H1 (cell line): Measurements from ENCODE around the gene G3BP1. TPM values are rescaled to one million over a fixed set of nuclear protein-coding genes. Genes with fewer than 3 reads are reported as not detected.
A peak's percentile ranks its signal among the peaks of the same experiment; 100 is the strongest.

ENCODE experiments used
- CTCF ChIA-PET: fragments of 300-600 bp; sonication (Branson Sonifier 250); formaldehyde crosslinking; loops from one replicate; lab custom pipeline; 2021; ENCODE audit not compliant: partially characterized antibody; lab: Charles Lee
- POLR2A ChIA-PET: fragments of 300-600 bp; sonication (Branson Sonifier 250); formaldehyde crosslinking; loops from one replicate; lab custom pipeline; 2021; ENCODE audit warnings: inconsistent platforms; ENCODE audit not compliant: partially characterized antibody; lab: Charles Lee
- DNase-seq, 2 experiments: peaks; one replicate each; pipeline versions ENCODE4 v3.0.0 to v3.0.0-alpha.2; 2010 to 2022; ENCODE audit warnings: low spot score in 2 of 2, low read depth in 1 of 2, mixed read lengths in 1 of 2
- FAIRE-seq: peaks from 2 replicates; lab custom pipeline; 2011; peaks lifted over from hg19 to GRCh38; lab: Jason Lieb, UNC
- H2AFZ ChIP-seq: 2 replicates; pipeline ENCODE4 v1.8.1; 2012; ENCODE audit warnings: low read length, inconsistent platforms
- H2AK5ac ChIP-seq: 2 replicates; pipeline ENCODE4 v1.6.1; 2013; ENCODE audit warnings: low read depth, low read length
- H2BK120ac ChIP-seq: replicated peaks from 2 replicates; pipeline ENCODE3; 2013; ENCODE audit warnings: low read depth, low read length, inconsistent platforms
- H2BK12ac ChIP-seq: 2 replicates; pipeline ENCODE4 v1.6.1; 2013; ENCODE audit warnings: low read depth, low read length
- H2BK15ac ChIP-seq: 2 replicates; pipeline ENCODE4 v1.6.1; 2013; ENCODE audit warnings: low read length
- H2BK20ac ChIP-seq: 2 replicates; pipeline ENCODE4 v1.6.1; 2013; ENCODE audit warnings: low read length
- H2BK5ac ChIP-seq: 2 replicates; pipeline ENCODE4 v1.6.1; 2013; ENCODE audit warnings: low read depth, low read length
- H3K14ac ChIP-seq: 2 replicates; pipeline ENCODE4 v1.6.1; 2013; ENCODE audit warnings: inconsistent platforms; ENCODE audit not compliant: insufficient read length
- H3K18ac ChIP-seq: 2 replicates; pipeline ENCODE4 v1.6.1; 2013; ENCODE audit warnings: low read length; ENCODE audit errors: extremely low read depth
- H3K23ac ChIP-seq: 2 replicates; pipeline ENCODE4 v1.6.1; 2013; ENCODE audit warnings: inconsistent platforms; ENCODE audit not compliant: insufficient read length
- H3K23me2 ChIP-seq: 2 replicates; pipeline ENCODE4 v1.6.1; 2013; ENCODE audit warnings: low read depth, low read length
- H3K27ac ChIP-seq: 2 replicates; pipeline ENCODE4 v1.6.1; 2011; ENCODE audit warnings: low read depth, low read length, inconsistent platforms
- H3K27me3 ChIP-seq, 4 experiments: replicated peaks in 1 of 4; 1 replicate in 1 of 4; 2 replicates in 3 of 4; pipeline versions ENCODE4 v1.6.1 to v1.8.1; 2011 to 2013; ENCODE audit warnings: low read length in 3 of 4, mild to moderate bottlenecking in 3 of 4, inconsistent platforms in 2 of 4, mixed read lengths in 2 of 4, moderate library complexity in 1 of 4; ENCODE audit not compliant: control insufficient read depth in 3 of 4, insufficient read depth in 3 of 4; ENCODE audit errors: extremely low read depth in 1 of 4
- H3K36me3 ChIP-seq, 4 experiments: 2 replicates each; pipeline versions ENCODE4 v1.6.1 to v1.8.1; 2011 to 2013; ENCODE audit warnings: mild to moderate bottlenecking in 4 of 4, low read length in 3 of 4, moderate library complexity in 2 of 4, control low read depth in 1 of 4, inconsistent platforms in 1 of 4; ENCODE audit not compliant: insufficient read depth in 4 of 4, control insufficient read depth in 2 of 4
- H3K4ac ChIP-seq: replicated peaks from 2 replicates; pipeline ENCODE3; 2013; ENCODE audit warnings: low read length, low read depth, mixed read lengths, inconsistent platforms; ENCODE audit not compliant: insufficient read length
- H3K4me1 ChIP-seq, 4 experiments: replicated peaks in 1 of 4; 1 replicate in 1 of 4; 2 replicates in 3 of 4; pipeline versions ENCODE4 v1.6.1 to v1.8.1; 2011 to 2013; ENCODE audit warnings: low read length in 3 of 4, inconsistent platforms in 2 of 4, mixed read lengths in 1 of 4; ENCODE audit not compliant: insufficient read depth in 4 of 4, control insufficient read depth in 3 of 4
- H3K4me2 ChIP-seq, 2 experiments: 2 replicates each; pipeline versions ENCODE4 v1.6.1 to v1.8.1; 2011 to 2013; ENCODE audit warnings: low read depth in 2 of 2, low read length in 2 of 2, control low read depth in 1 of 2, inconsistent platforms in 1 of 2, mild to moderate bottlenecking in 1 of 2; ENCODE audit not compliant: insufficient read depth in 1 of 2
- H3K4me3 ChIP-seq, 4 experiments: fragments of 200-600, 300-600 bp in 1 of 4; sonication (generic), shearing (Covaris generic), sonication (Bioruptor Twin) in 1 of 4; 2 replicates each; pipeline versions ENCODE4 v1.5.1 to v1.8.1; 2011 to 2016; ENCODE audit warnings: low read length in 4 of 4, low read depth in 3 of 4, control low read depth in 2 of 4, inconsistent platforms in 2 of 4, mild to moderate bottlenecking in 2 of 4, mixed read lengths in 1 of 4, moderate library complexity in 1 of 4; ENCODE audit not compliant: insufficient read depth in 2 of 4; ENCODE audit errors: extremely low read depth in 1 of 4
- H3K56ac ChIP-seq: replicated peaks from 2 replicates; pipeline ENCODE3; 2013; ENCODE audit warnings: low read depth, mild to moderate bottlenecking, mixed read lengths, low read length, inconsistent platforms; ENCODE audit not compliant: insufficient read length
- H3K79me1 ChIP-seq: 2 replicates; pipeline ENCODE4 v1.6.1; 2013; ENCODE audit warnings: low read depth, low read length, control low read depth
- H3K79me2 ChIP-seq, 2 experiments: 2 replicates each; pipeline versions ENCODE4 v1.6.1 to v1.8.1; 2012 to 2013; ENCODE audit warnings: low read length in 2 of 2, mild to moderate bottlenecking in 2 of 2, inconsistent platforms in 1 of 2; ENCODE audit not compliant: insufficient read depth in 2 of 2, control insufficient read depth in 1 of 2
- H3K9ac ChIP-seq, 4 experiments: replicated peaks in 1 of 4; 1 replicate in 1 of 4; 2 replicates in 3 of 4; pipeline versions ENCODE4 v1.6.1 to v1.8.1; 2011 to 2013; ENCODE audit warnings: low read depth in 3 of 4, low read length in 3 of 4, control low read depth in 2 of 4, mild to moderate bottlenecking in 2 of 4, moderate library complexity in 2 of 4, inconsistent platforms in 1 of 4; ENCODE audit errors: extremely low read depth in 1 of 4
- H3K9me3 ChIP-seq, 2 experiments: 2 replicates each; pipeline versions ENCODE4 v1.6.1 to v1.8.1; 2012 to 2013; ENCODE audit warnings: mild to moderate bottlenecking in 2 of 2, moderate library complexity in 2 of 2, control low read depth in 1 of 2, inconsistent platforms in 1 of 2, low read depth in 1 of 2, low read length in 1 of 2, mixed read lengths in 1 of 2; ENCODE audit not compliant: insufficient read depth in 2 of 2
- H4K20me1 ChIP-seq, 2 experiments: replicated peaks in 1 of 2; 2 replicates each; pipeline versions ENCODE3 to v1.8.1; 2011 to 2013; ENCODE audit warnings: inconsistent platforms in 2 of 2, low read length in 2 of 2, mild to moderate bottlenecking in 1 of 2; ENCODE audit not compliant: insufficient read depth in 2 of 2, control insufficient read depth in 1 of 2
- H4K5ac ChIP-seq: 2 replicates; pipeline ENCODE4 v1.6.1; 2013; ENCODE audit warnings: low read length, low read depth, mixed read lengths, inconsistent platforms; ENCODE audit not compliant: insufficient read length
- H4K8ac ChIP-seq: 2 replicates; pipeline ENCODE4 v1.8.0; 2013; ENCODE audit warnings: mild to moderate bottlenecking, moderate library complexity, low read length, inconsistent platforms; ENCODE audit not compliant: insufficient read depth; ENCODE audit errors: extremely low read depth
- H4K91ac ChIP-seq: replicated peaks from 2 replicates; pipeline ENCODE3; 2013; ENCODE audit warnings: low read length, mixed read lengths, inconsistent platforms; ENCODE audit not compliant: insufficient read length
- BCL11A ChIP-seq, 2 experiments: IDR thresholded peaks; one replicate each; pipeline ENCODE4 v1.6.1; 2011; ENCODE audit warnings: low read depth in 2 of 2, low read length in 2 of 2, mild to moderate bottlenecking in 2 of 2
- CHD1 ChIP-seq: IDR thresholded peaks from 2 replicates; pipeline ENCODE4 v1.6.1; 2012; ENCODE audit warnings: low read depth, low read length, improper control_type of control experiment
- PHF8 ChIP-seq: fragments of 200-600 bp; sonication (generic); conservative IDR thresholded peaks from 2 replicates; pipeline ENCODE4 v1.7.1; 2012; ENCODE audit warnings: low read depth, mild to moderate bottlenecking, inconsistent platforms, low read length, moderate library complexity
- POLR2AphosphoS5 ChIP-seq: IDR thresholded peaks from 2 replicates; pipeline ENCODE4 v1.6.1; 2011; ENCODE audit warnings: low read depth, low read length
- SP1 ChIP-seq: IDR thresholded peaks from 2 replicates; pipeline ENCODE4 v1.6.1; 2011; ENCODE audit warnings: low read depth, low read length
- TBP ChIP-seq: IDR thresholded peaks from 2 replicates; pipeline ENCODE4 v1.6.1; 2011; ENCODE audit warnings: low read depth, low read length, improper control_type of control experiment
- YY1 ChIP-seq: IDR thresholded peaks from 2 replicates; pipeline ENCODE4 v1.6.1; 2011; ENCODE audit warnings: low read depth, mild to moderate bottlenecking, low read length
- WGBS, 2 experiments: shearing (Covaris generic) in 1 of 2; methylation state at CpG; one replicate each; pipeline versions ENCODE4 v1.1.6 to v1.1.7; 2013 to 2015; ENCODE audit warnings: low lambda C conversion rate in 2 of 2, mixed read lengths in 2 of 2, inconsistent platforms in 1 of 2, low coverage in 1 of 2, missing lambda C conversion rate in 1 of 2; ENCODE audit not compliant: insufficient replicate concordance in 2 of 2, insufficient coverage in 1 of 2, insufficient read length in 1 of 2; ENCODE audit errors: extremely low coverage in 1 of 2, missing lambda C conversion rate in 1 of 2; 5-methylcytosine and 5-hydroxymethylcytosine counted together
- polyA plus RNA-seq, 7 experiments: library from polyadenylated mRNA; depleted of rRNA in 3 of 7; stranded (reverse) in 5 of 7; unstranded in 2 of 7; fragments of >200 nt in 5 of 7; fragments of 200-250 nt in 2 of 7; gene quantifications; 1 replicate in 5 of 7; 2 replicates in 1 of 7; 4 replicates in 1 of 7; pipeline versions ENCODE4 v1.2.1 to v1.2.3, GENCODE V29; 2011 to 2013; ENCODE audit warnings: missing spikeins in 2 of 7, mixed read lengths in 2 of 7
- total RNA-seq: library from RNA; stranded (reverse); fragmentation: NEBNext Ultra II Directional; extraction: Animal tissue kit (Norgen Biotek cat#: 25700); gene quantifications from 2 replicates; pipeline ENCODE4 v1.2.1, GENCODE V29; 2021

Gene G3BP1
- total and polyA plus RNA-seq, 2 of the 8 experiments (the other 6 are each of a cell fraction or from before 2014, with no cell fraction given), result 71.2 to 516 TPM

- TF ChIP-seq POLR2AphosphoS5 (peak; percentile 39; the same call in 1 of the 2 replicates), CHD1 (no peak), PHF8 (no peak), TBP (no peak), YY1 (no peak), SP1 (no peak), BCL11A (IDR thresholded peaks at IDR 0.05; ENCODE audit: low read depth in 2 of 2, low read length in 2 of 2) (no peak)
- TF ChIP-seq, all 59 proteins: peak for 1
- H3K4me1 ChIP-seq, result peaks cover 0 to 3% (median 0%) of the 10 kb centered on the region in 4 experiments; a peak in 1 of 7 replicates
- no peak overlapping the region for H3K27ac ChIP-seq
- no peak overlapping the region for H3K4me2 ChIP-seq
- DNase-seq (no peak), FAIRE-seq (no peak)
- no peak overlapping the region for H3K14ac ChIP-seq
- H3K18ac ChIP-seq, result no peak overlapping the region
- peaks cover 3% of the 10 kb centered on the region; the same call in 1 of the 2 replicates for H3K79me1 ChIP-seq
- 98% methylated on average over 5 of the region's 5 CpGs; no CpG with 5 or more reads in 1 of the 2 experiments for WGBS, 2 experiments
- H2BK120ac ChIP-seq, result no peak overlapping the region
- H3K23me2 ChIP-seq, result no peaks in the 10 kb centered on the region
- H3K9me3 ChIP-seq, result no peaks in the 10 kb centered on the region
- no peak overlapping the region for H3K9ac ChIP-seq
- no peak overlapping the region for H2BK20ac ChIP-seq
- no peak overlapping the region for H2AK5ac ChIP-seq
- H2BK5ac ChIP-seq, result no peak overlapping the region
- no peak overlapping the region for H3K4me3 ChIP-seq
- CTCF ChIA-PET, result interaction anchor here (0.7 to 2.1 kb wide), 2 partner anchors 331 to 537 kb away, joined by 3 to 7 read pairs; no protein-coding TSS in a partner anchor
- no peak overlapping the region for H3K23ac ChIP-seq
- no peak overlapping the region for H2AFZ ChIP-seq
- H3K79me2 ChIP-seq, result peaks cover 0 to 16% of the 10 kb centered on the region in 2 experiments; a peak in 2 of 4 replicates
- H2BK12ac ChIP-seq, result no peak overlapping the region
- H4K91ac ChIP-seq, result no peak overlapping the region
- no peak overlapping the region for H4K8ac ChIP-seq
- no peak overlapping the region for H4K5ac ChIP-seq
- no peaks in the 10 kb centered on the region for H3K27me3 ChIP-seq
- H3K36me3 ChIP-seq, result peaks cover 7 to 70% (median 30%) of the 10 kb centered on the region in 4 experiments; a peak in 6 of 8 replicates
- H2BK15ac ChIP-seq, result no peak overlapping the region
- no peak overlapping the region for H3K4ac ChIP-seq
- no peak overlapping the region for H3K56ac ChIP-seq
- POLR2A ChIA-PET, result interaction anchor here (0.9 to 6.3 kb wide), 6 partner anchors 9 to 78 kb away, joined by 3 to 40 read pairs (median 4); partner anchors contain the start of gene G3BP1
- peaks cover 0 to 8% of the 10 kb centered on the region in 2 experiments for H4K20me1 ChIP-seq
Observed at GRCh38 chr5:151811593-151812321, 40.0 kb downstream of the G3BP1 start.
